Glutamatergic neuron (in vitro differentiated cells): Measurements from ENCODE around the gene LSMEM2. TPM values are rescaled to one million over a fixed set of nuclear protein-coding genes. Genes with fewer than 3 reads are reported as not detected.

Experiments used
- DNase-seq: peaks from one replicate; pipeline ENCODE4 v3.0.0; 2022
- H3K27ac Mint-ChIP-seq: one replicate; pipeline ENCODE4 v1.8.0; 2020; ENCODE audit warnings: mild to moderate bottlenecking, mixed read lengths, inconsistent platforms; ENCODE audit not compliant: unreplicated experiment
- H3K27me3 Mint-ChIP-seq: one replicate; pipeline ENCODE4 v1.8.0; 2020; ENCODE audit warnings: mild to moderate bottlenecking, moderate library complexity, mixed read lengths, inconsistent platforms; ENCODE audit not compliant: unreplicated experiment
- H3K36me3 Mint-ChIP-seq: one replicate; pipeline ENCODE4 v1.8.0; 2020; ENCODE audit warnings: mild to moderate bottlenecking, mixed read lengths, inconsistent platforms; ENCODE audit not compliant: unreplicated experiment
- H3K4me1 Mint-ChIP-seq: one replicate; pipeline ENCODE4 v1.8.0; 2020; ENCODE audit warnings: mild to moderate bottlenecking, low read depth, mixed read lengths, inconsistent platforms; ENCODE audit not compliant: unreplicated experiment
- H3K4me3 Mint-ChIP-seq: one replicate; pipeline ENCODE4 v1.8.0; 2020; ENCODE audit warnings: mild to moderate bottlenecking, mixed read lengths, inconsistent platforms; ENCODE audit not compliant: unreplicated experiment
- H3K9me3 Mint-ChIP-seq: one replicate; pipeline ENCODE4 v1.8.0; 2020; ENCODE audit warnings: mild to moderate bottlenecking, moderate library complexity, mixed read lengths, inconsistent platforms; ENCODE audit not compliant: unreplicated experiment
- CTCF ChIP-seq: fragments of 200-600 bp; sonication (generic); IDR thresholded peaks from one replicate; pipeline ENCODE4 v1.5.0; 2021; ENCODE audit not compliant: partially characterized antibody, unreplicated experiment
- total RNA-seq: library from RNA; stranded (reverse); fragmentation: NEBNext Ultra II Directional; extraction: Animal tissue kit (Norgen Biotek cat#: 25700); gene quantifications from one replicate; pipeline ENCODE4 v1.2.1, GENCODE V29; 2021; ENCODE audit not compliant: unreplicated experiment

The LSMEM2 gene
- total RNA-seq, 1 donor from 2014 or later, result not detected

- TF ChIP-seq CTCF, result peak; percentile 93
- H3K4me1 Mint-ChIP-seq, result peaks cover 13% of the 10 kb centered on the region
- no peak overlapping the region for H3K4me3 Mint-ChIP-seq
- no peaks in the 10 kb centered on the region for H3K36me3 Mint-ChIP-seq
- H3K9me3 Mint-ChIP-seq, result peaks cover 6% of the 10 kb centered on the region
- peaks cover 8% of the 10 kb centered on the region for H3K27me3 Mint-ChIP-seq
- H3K27ac Mint-ChIP-seq, result no peak overlapping the region
- DNase-seq, result peak; percentile 92
These were observed 45.6 kb downstream of the LSMEM2 start for GRCh38 chr3:50324351-50325112.

GRCh38 chr3:50325113-50325480, 46.2 kb downstream of the LSMEM2 start:
- Mint-ChIP-seq H3K27me3 (peaks cover 8% of the 10 kb centered on the region), H3K4me1 (peaks cover 10% of the 10 kb centered on the region), H3K9me3 (peaks cover 6% of the 10 kb centered on the region), H3K4me3 (no peak overlapping the region), H3K27ac (no peak overlapping the region), H3K36me3 (no peaks in the 10 kb centered on the region)
- TF ChIP-seq CTCF, result no peak
- no peak for DNase-seq

GRCh38 chr3:50325497-50326181, 46.8 kb downstream of the LSMEM2 start:
- Mint-ChIP-seq H3K36me3 (no peaks in the 10 kb centered on the region), H3K4me1 (peaks cover 6% of the 10 kb centered on the region), H3K4me3 (no peak overlapping the region), H3K27ac (no peak overlapping the region), H3K9me3 (peaks cover 6% of the 10 kb centered on the region), H3K27me3 (peaks cover 3% of the 10 kb centered on the region)
- no peak for TF ChIP-seq CTCF
- DNase-seq, result no peak

GRCh38 chr3:50326182-50326541, 47.3 kb downstream of the LSMEM2 start:
- TF ChIP-seq CTCF, result no peak
- peaks cover 6% of the 10 kb centered on the region for H3K4me1 Mint-ChIP-seq
- DNase-seq, result no peak
- H3K4me3 Mint-ChIP-seq, result no peak overlapping the region
- H3K36me3 Mint-ChIP-seq, result no peaks in the 10 kb centered on the region
- peaks cover 1% of the 10 kb centered on the region for H3K27me3 Mint-ChIP-seq
- H3K27ac Mint-ChIP-seq, result no peak overlapping the region
- H3K9me3 Mint-ChIP-seq, result peaks cover 5% of the 10 kb centered on the region

- peak overlapping the region; percentile 83 for H3K4me3 Mint-ChIP-seq
- H3K36me3 Mint-ChIP-seq, result no peaks in the 10 kb centered on the region
- no peak for TF ChIP-seq CTCF
- H3K4me1 Mint-ChIP-seq, result peaks cover 6% of the 10 kb centered on the region
- H3K9me3 Mint-ChIP-seq, result peaks cover 5% of the 10 kb centered on the region
- no peak for DNase-seq
- H3K27ac Mint-ChIP-seq, result peak overlapping the region; percentile 28
- peaks cover 1% of the 10 kb centered on the region for H3K27me3 Mint-ChIP-seq
These were observed 48.2 kb downstream of the LSMEM2 start for GRCh38 chr3:50327129-50327528.
